Gastrocnemius medialis (tissue), 4 donors: Measurements from ENCODE around the gene FGD4. TPM values are rescaled to one million over a fixed set of nuclear protein-coding genes. Genes with fewer than 3 reads are reported as not detected.

Experiments
- ATAC-seq, 2 donors: fragments of 150-250 bp; one replicate each; pipeline ENCODE4 v1.9.1; 2016
- DNase-seq, 2 donors: peaks; one replicate each; pipeline ENCODE4 v3.0.0-alpha.2; 2019
- H3K27ac ChIP-seq, 4 donors: fragments of 200-600 bp; sonication (generic); 1 replicate in 1 of 4; 2 replicates in 3 of 4; pipeline ENCODE4 v1.5.1; 2016 to 2018; ENCODE audit warnings: mild to moderate bottlenecking in 2 of 4, moderate library complexity in 1 of 4
- H3K27me3 ChIP-seq, 3 donors: fragments of 200-600 bp; sonication (generic) in 2 of 3; 1 replicate in 1 of 3; 2 replicates in 2 of 3; pipeline versions ENCODE4 v1.5.1 to v1.6.0; 2016 to 2019; ENCODE audit warnings: mild to moderate bottlenecking in 1 of 3, moderate library complexity in 1 of 3
- H3K36me3 ChIP-seq, 2 donors: fragments of 200-600 bp; sonication (generic) in 1 of 2; one replicate each; pipeline ENCODE4 v1.5.1; 2017 to 2018
- H3K4me1 ChIP-seq, 2 donors: fragments of 200-600 bp; sonication (generic) in 1 of 2; one replicate each; pipeline ENCODE4 v1.5.1; 2016 to 2017; ENCODE audit warnings: mild to moderate bottlenecking in 2 of 2
- H3K4me3 ChIP-seq, 4 donors: fragments of 200-600 bp; sonication (generic) in 3 of 4; 1 replicate in 1 of 4; 2 replicates in 3 of 4; pipeline ENCODE4 v1.5.1; 2016 to 2019; ENCODE audit warnings: mild to moderate bottlenecking in 2 of 4
- H3K9me3 ChIP-seq, 3 donors: fragments of 200-600 bp; sonication (generic) in 2 of 3; 1 replicate in 1 of 3; 2 replicates in 2 of 3; pipeline ENCODE4 v1.5.1; 2016 to 2019
- CTCF ChIP-seq, 5 experiments: fragments of 450-650 bp in 3 of 5; fragments of 200-600 bp in 2 of 5; sonication (generic) in 2 of 5; IDR thresholded peaks in 4 of 5; conservative IDR thresholded peaks in 1 of 5; 1 replicate in 4 of 5; 2 replicates in 1 of 5; pipeline ENCODE4 v1.5.1; 2016 to 2019; ENCODE audit warnings: antibody characterized with exemption in 5 of 5, mild to moderate bottlenecking in 3 of 5, moderate library complexity in 3 of 5
- POLR2A ChIP-seq, 2 donors: fragments of 450-650 bp; IDR thresholded peaks; one replicate each; pipeline ENCODE4 v1.6.1; 2017; ENCODE audit warnings: antibody characterized with exemption in 2 of 2, mild to moderate bottlenecking in 2 of 2, moderate library complexity in 2 of 2
- in situ Hi-C, 4 donors: fragments of 200-750 bp; cut with MboI; loops; one replicate each; pipeline versions ENCODE4 v1.15.0 to v1.8.0; 2017; ENCODE audit warnings: low sequenced_read_pairs in 4 of 4
- intact Hi-C: fragments of 100-400 bp; cut with DNase I; formaldehyde crosslinking; loops from one replicate; pipeline ENCODE4 v1.15.1; 2023; ENCODE audit warnings: low total_unique reads
- total RNA-seq, 4 donors: library from RNA; depleted of rRNA; stranded (reverse); fragments of >200 nt; gene quantifications; one replicate each; pipeline versions ENCODE4 v1.1.0 to v1.2.3, GENCODE V29; 2016

The FGD4 gene
- total RNA-seq, 4 donors from 2014 or later = 18.8 to 60.3 (median 40.8) TPM

DNA sequence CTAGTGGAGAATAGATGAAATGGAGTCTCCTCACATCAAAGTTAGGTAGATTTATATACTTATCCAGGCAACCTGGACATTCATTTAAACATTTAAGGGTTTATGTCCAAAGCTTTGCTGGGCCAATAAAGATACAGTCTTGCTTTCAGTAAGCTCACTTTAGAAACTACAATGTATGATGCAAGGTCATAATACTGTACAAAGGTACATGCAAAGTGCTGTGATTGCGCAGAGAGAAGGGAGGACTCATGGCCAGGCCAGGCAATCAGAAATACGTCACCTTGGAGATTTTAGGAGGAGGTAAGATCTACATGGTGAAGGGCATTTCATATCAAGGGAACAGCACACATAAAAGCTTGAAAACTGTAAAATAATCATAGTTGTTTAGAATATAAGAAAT is 113.6 kb downstream of the FGD4 start:
- in situ Hi-C loops (no loop called here), intact Hi-C loops (no loop called here)
- DNase-seq (no peak), ATAC-seq (no peak)
- Histone ChIP-seq H3K36me3 (no peaks in the 10 kb centered on the region), H3K27ac (peak overlapping the region in 1 of 4 donors; percentile 11), H3K4me1 (peaks cover 33 to 47% of the 10 kb centered on the region in 2 donors), H3K9me3 (no peaks in the 10 kb centered on the region), H3K27me3 (no peaks in the 10 kb centered on the region), H3K4me3 (no peak overlapping the region)
- TF ChIP-seq CTCF (IDR thresholded peaks at IDR 0.05 in 4 of 5, conservative IDR thresholded peaks at IDR 0.05 in 1 of 5) = no peak
- no peak for TF ChIP-seq POLR2A (IDR thresholded peaks at IDR 0.05)

DNA sequence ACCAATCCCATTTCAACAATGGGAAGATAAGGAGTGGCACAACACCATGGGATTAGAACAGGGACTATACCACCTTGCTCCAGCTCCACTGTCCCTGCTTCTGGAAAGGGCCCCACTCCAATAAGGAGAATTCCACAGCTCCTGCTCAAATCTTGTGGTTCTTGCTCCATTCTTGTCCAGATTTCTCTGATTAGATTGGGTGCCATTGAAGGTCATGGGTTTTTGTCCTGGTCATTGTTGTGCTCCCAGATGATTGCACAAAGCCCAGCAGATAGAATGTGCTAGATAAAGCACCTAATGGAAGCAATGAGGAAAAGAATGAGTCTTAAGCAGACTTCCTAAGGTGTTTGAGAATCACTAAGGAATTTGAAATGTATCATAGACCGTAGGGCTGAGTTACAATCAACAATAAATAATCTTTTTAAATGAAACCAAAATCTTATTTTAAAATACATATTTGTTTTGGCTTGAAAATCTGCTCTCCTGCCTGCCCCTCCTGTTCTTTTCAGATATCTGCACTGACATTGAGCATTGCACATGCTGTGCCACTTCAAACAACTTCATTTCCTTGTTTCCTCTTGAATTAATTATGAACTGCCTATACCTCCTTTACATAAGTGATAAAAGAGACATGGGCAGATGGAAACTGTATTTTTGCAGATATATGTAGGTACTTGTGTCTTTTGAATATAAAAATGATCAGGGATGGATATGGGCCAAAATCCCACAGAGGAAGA is 115.9 kb downstream of the FGD4 start:
- no peaks in the 10 kb centered on the region for H3K36me3 ChIP-seq
- no peaks in the 10 kb centered on the region for H3K9me3 ChIP-seq

DNA sequence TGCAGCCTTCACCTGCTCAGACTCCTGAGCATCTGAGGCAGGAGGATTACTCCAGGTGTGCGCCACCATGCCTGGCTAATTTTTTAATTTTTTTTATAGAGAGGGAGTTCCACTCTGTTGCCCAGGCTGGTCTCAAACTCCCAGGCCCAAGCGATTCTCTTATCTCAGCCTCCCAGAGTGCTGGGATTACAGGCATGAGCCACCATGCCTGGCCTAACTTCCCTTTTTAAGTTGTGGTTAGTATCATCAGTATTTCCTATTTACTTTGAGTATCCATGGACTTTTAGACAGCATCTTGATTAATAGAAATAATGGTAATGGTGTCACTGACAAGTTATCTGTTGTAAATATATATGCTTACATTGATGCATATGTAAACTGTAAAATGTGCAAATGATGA is 116.9 kb downstream of the FGD4 start:
- DNase-seq = no peak
- intact Hi-C loops (no loop called here), in situ Hi-C loops (no loop called here)
- H3K4me1 ChIP-seq = peaks cover 26 to 31% of the 10 kb centered on the region in 2 donors
- H3K27ac ChIP-seq = peak overlapping the region in 1 of 4 donors; percentile 49
- TF ChIP-seq POLR2A (IDR thresholded peaks at IDR 0.05) = no peak
- TF ChIP-seq CTCF (IDR thresholded peaks at IDR 0.05 in 4 of 5, conservative IDR thresholded peaks at IDR 0.05 in 1 of 5) = no peak
- no peaks in the 10 kb centered on the region for H3K27me3 ChIP-seq
- H3K4me3 ChIP-seq = no peak overlapping the region
- no peaks in the 10 kb centered on the region for H3K9me3 ChIP-seq
- no peak for ATAC-seq
- no peaks in the 10 kb centered on the region for H3K36me3 ChIP-seq

More for the DNA sequence above, 115.9 kb downstream of the FGD4 start:
- intact Hi-C loops = no loop called here
- ATAC-seq (no peak), DNase-seq (no peak)
- in situ Hi-C loops = no loop called here
- peak overlapping the region in 2 of 4 donors; percentile 49 to 54 for H3K27ac ChIP-seq
- no peaks in the 10 kb centered on the region for H3K27me3 ChIP-seq
- TF ChIP-seq POLR2A (IDR thresholded peaks at IDR 0.05) (no peak), CTCF (IDR thresholded peaks at IDR 0.05 in 4 of 5, conservative IDR thresholded peaks at IDR 0.05 in 1 of 5) (no peak)
- peaks cover 29 to 32% of the 10 kb centered on the region in 2 donors for H3K4me1 ChIP-seq
- H3K4me3 ChIP-seq = no peak overlapping the region

DNA sequence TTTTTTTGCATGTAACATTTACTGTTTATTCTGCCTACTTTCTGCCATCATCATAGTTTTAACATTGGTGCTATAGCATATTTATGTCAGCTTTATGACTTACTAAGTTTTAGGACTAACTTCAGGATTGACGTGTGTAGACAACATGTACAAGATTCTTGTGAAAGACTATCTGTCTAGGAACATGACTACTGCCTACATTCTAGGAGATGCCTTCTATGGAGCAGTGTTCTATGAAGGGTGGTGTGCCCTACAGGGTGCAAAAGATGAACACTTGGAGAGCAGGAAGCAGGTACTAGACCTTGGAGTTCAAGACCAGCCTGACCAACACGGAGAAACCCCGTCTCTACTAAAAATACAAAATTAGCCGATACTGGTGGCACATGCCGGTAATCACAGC is 118.6 kb downstream of the FGD4 start:
- H3K4me1 ChIP-seq = peaks cover 41 to 42% of the 10 kb centered on the region in 2 donors
- peak overlapping the region in 1 of 4 donors; percentile 30 for H3K27ac ChIP-seq
- DNase-seq (no peak), ATAC-seq (peak in 1 of 2 donors; percentile 37)
- TF ChIP-seq POLR2A (IDR thresholded peaks at IDR 0.05) (no peak), CTCF (IDR thresholded peaks at IDR 0.05 in 4 of 5, conservative IDR thresholded peaks at IDR 0.05 in 1 of 5) (no peak)
- no peaks in the 10 kb centered on the region for H3K27me3 ChIP-seq
- no peaks in the 10 kb centered on the region for H3K9me3 ChIP-seq
- H3K4me3 ChIP-seq = no peak overlapping the region
- in situ Hi-C loops (no loop called here), intact Hi-C loops (no loop called here)
- no peaks in the 10 kb centered on the region for H3K36me3 ChIP-seq
